SIG-M5 treated with dmso at 0.1 percent for 504 hours (cell line): ENCODE measurements around the gene COG2.
A peak's percentile ranks its signal among the peaks of the same experiment; 100 is the strongest.

Experiments used
- DNase-seq: peaks from one replicate; lab custom pipeline; 2025; ENCODE audit not compliant: unreplicated experiment; lab: John Stamatoyannopoulos, UW

Gene COG2

DNA sequence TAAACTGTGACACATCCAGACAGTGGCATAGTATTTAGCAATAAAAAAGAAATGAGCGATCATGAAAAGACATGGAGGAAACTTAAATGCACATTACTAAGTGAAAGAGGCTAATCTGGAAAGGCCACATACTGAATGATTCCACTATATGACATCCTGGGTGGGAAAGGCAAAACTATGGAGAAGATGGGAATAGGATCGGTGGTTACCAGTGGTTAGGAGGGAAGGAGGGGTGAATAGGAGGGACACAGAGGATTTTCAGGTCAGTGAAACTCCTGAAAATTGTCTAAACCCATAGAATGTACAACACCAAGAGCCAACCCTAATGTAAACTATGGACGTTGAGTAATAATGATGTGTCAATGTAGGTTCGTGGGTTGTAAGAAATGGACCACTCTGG is 57.9 kb downstream of the COG2 start:
- no peak for DNase-seq

GRCh38 chr1:230701434-230701833 is 59.2 kb downstream of the COG2 start:
- DNase-seq = no peak

- DNase-seq = no peak
These were observed 59.9 kb downstream of the COG2 start for GRCh38 chr1:230701895-230702768.

GRCh38 chr1:230702934-230703678 is 60.8 kb downstream of the COG2 start:
- DNase-seq = no peak

DNA sequence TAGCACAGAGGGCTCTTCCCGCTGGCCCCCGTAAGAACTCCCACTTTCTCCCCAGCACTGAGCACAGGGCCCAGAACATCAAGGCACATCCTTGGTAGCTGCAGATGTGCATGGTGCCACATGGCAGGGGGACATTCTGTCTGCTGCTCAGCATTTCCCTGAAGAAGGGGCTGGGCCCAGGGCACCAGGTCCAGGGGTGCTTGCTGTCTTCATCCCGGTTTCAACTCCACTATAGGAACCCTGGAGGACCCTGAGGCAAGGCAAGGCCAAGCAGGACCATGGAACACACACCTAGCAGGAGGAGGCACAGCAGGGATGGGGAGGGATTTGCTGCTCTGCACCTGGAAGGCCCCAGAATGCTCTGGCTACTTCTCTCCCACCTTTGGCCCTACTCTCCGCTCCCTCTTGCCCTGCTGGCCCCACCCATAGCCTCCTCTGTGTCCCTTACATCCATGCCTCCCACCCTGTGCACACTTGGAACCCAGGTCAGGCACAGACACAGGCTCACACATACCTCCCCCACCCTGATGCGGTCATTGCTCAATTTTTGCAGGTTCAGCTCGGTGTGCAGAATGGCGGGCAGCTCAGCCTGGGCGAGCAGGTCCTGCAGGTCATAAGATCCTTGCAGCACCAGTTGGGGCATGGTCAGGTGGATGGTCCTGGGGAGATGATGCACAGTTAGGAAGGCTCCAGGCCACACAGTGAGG is 61.6 kb downstream of the COG2 start:
- DNase-seq = no peak

DNA sequence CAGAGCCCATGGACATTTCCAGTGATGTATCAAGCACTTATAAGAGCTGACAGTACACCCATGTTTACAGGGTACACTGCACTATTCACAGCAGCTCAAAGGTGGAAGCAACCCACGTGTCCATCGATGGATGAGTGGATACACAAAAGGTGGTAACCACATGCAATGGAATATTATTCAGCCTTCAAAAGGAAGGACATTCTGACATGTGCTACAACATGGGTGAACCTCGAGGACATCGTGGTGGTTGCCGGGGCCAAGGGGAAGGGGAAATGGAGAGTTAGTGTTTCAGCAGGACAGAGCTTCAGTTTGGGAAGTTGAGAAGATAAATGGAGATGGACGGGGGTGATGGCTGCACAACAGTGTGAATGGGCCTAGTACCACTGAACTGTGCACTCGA is 62.5 kb downstream of the COG2 start:
- no peak for DNase-seq

GRCh38 chr1:230705289-230706019 is 63.2 kb downstream of the COG2 start:
- DNase-seq = no peak

- DNase-seq = no peak
These were observed 63.9 kb downstream of the COG2 start for GRCh38 chr1:230706020-230706699.

DNA sequence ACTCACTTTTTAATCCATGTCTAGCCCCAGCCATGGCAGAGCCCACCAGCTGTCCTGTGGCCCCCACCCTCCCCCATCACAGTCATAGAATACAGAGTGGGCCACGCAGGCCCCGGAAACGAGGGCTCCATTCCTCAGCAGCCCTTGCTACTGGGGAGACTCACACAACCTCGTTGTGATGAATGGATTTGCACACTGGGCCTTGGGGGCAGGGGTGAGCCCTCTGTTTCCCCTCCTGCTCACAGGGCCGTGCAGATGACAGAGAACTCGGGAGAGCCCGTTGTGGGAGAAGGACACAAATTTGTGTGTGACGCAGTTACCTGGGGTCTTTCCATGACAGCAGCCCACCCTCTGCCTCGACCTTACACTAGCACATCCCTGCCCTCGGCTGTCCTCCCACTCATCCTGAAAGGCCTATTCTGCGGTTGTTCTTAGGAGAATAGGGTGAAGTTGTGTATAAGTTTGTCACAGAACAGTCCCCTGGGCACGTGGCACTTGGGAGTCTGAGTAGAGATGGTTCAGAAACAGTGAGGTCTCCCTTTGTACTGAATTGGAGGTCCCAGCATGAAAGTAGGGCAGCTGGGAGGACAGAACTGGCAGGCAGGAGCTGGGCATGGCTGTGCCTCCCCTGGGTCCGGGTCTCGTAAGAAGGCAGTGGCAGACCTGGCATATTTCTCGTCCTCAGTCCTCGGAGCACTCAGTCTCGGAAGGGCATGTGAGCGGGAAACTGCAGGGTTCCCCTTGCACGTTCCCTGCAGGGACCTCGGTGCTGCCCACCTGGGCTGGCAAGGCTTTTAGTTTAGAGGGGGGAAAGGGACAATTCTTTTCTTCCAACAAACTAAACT is 64.8 kb downstream of the COG2 start:
- no peak for DNase-seq

DNA sequence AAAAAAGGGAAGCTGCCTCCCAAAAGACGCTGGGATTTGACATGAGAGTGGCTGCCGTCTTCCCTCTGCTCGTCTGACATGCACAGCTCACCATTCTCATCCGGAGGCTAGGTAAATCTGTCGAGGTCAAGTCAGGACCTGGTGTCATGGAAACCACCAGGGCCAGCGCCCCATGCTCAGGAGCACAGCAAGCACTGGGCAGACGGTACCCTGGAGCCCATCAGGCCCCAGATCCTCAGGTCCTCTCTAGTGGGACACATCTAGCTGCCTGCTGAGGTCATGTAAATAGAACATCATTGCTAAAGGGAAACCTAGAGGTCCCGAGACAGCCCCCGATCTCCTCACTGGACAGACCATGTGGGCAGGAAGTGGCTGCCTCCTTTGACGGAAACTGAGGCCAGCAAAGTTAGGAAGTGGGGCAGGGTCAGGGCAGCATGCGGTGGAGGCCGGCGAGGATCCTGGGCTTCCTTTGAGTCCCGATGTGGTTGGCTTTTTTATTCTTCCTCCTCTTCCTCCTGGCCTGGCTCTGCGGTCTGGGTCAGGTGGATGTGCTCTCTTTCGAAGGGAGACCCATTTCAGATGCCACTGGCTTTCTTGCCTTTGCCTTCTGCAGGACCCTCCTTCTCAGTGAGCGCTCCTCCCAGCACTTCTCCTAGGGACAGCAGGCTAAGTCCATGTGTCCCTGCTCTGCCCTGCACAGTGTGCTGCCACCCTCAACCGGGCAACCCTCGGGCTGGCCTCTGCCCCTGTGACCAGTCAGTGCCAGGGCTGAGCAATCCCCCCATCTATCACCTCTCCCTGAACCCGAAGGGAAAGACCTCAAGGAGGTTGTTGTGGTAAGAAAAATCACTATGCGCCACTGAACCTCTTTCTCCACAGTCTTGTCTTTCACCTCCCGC is 65.7 kb downstream of the COG2 start:
- DNase-seq = no peak

DNA sequence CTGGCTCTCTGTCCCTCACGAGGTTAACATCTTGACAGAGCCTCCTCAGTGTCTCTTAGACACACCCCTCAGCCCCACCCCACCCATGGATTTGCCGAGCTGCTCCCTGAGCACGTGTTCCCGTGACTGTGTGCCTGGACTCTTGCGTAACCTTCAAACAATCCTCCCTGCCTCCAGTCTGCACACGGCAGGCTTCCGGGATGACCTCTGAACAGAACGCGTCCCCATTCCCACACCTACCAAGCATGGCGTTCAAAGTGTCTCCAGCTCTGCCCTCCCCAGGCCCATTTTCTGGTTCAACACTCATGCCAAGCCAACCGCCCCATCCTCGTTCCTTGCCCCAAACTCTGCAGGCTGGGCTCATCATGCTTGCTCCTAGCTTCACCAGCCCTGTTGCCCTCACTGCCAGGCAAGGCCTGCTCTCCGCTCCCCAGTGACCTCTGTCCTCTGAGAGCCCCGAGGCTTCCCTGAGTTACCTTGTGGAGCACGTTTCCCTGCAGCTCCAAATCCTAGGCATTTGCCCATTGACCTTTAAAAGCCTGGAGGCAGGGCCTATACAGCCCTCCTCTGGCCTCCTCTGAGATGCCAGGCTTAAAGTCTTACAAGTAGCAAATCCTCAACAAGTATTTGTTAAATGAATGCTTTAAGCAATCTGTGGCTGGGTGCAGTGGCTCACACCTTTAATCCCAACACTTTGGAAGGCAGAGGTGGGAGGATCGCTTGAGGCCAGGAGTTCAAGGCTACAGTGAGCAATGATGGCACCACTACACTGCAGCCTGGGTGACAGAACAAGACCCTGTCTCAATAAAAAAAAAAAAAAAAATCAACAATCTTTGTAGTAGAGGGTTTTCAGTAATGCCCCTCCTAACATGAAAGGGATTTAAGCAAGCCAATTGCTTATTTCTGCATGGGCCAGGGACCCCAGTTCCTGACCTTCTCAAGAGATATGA is 66.6 kb downstream of the COG2 start:
- peak; percentile 25 for DNase-seq

GRCh38 chr1:230709619-230710542 is 67.6 kb downstream of the COG2 start:
- no peak for DNase-seq

DNA sequence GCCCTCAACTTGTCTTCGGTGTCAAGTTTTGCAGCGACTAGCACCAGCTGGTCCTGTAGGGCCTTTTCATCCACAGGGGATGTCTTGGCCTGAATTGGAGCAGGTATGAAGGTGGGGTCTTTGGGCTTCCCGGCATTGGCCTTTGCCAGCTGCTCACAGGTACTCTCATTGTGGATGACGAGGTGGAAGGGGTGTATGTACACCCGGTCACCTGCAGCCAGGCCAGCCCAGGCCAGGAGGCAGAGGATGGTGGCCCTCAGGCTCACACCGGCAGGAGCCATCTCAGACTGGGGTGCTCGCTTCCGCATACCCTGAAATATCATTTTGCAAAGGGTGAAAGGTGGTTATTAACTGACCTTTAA is 68.2 kb downstream of the COG2 start:
- DNase-seq = no peak

- no peak for DNase-seq
These were observed 69.0 kb downstream of the COG2 start for GRCh38 chr1:230711245-230711644.

DNA sequence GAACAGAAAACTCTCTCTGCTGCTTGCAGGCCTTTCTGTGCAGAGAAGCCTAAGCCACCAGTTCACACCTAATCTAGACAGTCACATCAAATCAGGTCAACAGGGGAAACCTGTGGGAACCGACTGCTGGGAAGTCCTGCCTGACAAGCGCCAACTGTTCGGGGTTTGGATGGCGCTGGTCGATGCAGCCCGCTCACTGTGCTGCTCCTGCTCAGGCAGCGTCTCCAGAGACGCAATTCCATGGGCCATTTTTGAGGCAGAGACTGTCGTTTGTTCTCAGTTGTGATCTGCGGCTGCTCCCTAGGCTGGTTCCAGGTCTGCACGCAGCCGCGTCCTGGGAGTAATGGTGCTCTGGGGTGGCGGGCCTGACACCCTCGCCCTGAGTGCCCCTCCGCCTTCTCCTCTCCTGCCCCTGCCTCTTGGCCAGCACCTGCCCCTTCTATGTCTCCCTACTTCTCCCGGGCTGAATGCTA is 70.2 kb downstream of the COG2 start:
- no peak for DNase-seq

DNA sequence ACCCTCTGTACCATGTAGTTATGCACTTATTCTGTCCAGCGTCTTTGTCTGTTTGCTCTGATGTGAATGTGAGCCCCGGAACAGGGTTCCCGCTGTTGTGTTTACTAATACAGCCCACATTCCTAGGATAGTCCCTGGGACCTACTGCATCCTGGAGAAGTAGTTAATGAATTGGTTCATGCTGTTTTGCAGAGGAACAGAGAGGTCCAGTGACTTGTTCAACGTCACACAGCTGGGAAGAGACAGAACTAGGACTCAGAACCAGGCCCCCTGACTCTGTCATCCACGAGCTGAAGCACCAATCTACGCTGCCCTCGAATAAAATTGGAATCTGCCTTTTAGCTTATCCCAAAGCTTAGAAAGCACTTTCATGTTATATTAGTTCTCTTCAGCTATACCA is 70.9 kb downstream of the COG2 start:
- no peak for DNase-seq
